Heart right ventricle (tissue), 16 donors: ENCODE data around the gene ZFP28. TPM values are rescaled to one million over a fixed set of nuclear protein-coding genes. Genes with fewer than 3 reads are reported as not detected.

Experiments
- ATAC-seq, 8 donors: fragments of 200-7000 bp; cut with Tn5 transposase; one replicate each; pipeline ENCODE4 v1.9.1; 2020; ENCODE audit warnings: mild to moderate bottlenecking in 8 of 8, moderate library complexity in 8 of 8, moderate number of reproducible peaks in 1 of 8
- DNase-seq, 2 donors: peaks; one replicate each; pipeline ENCODE4 v3.0.0-alpha.2; 2020
- H3K27ac ChIP-seq, 10 donors: fragments of 200-600 bp; sonication (generic) in 2 of 10; one replicate each; pipeline versions ENCODE4 v1.5.0 to v1.8.0; 2020 to 2022; ENCODE audit warnings: mild to moderate bottlenecking in 3 of 10
- H3K27me3 ChIP-seq, 7 donors: fragments of 200-600 bp; one replicate each; pipeline ENCODE4 v1.8.0; 2021 to 2022; ENCODE audit warnings: mild to moderate bottlenecking in 2 of 7
- H3K36me3 ChIP-seq, 9 donors: fragments of 200-600 bp; sonication (generic) in 1 of 9; one replicate each; pipeline versions ENCODE4 v1.5.0 to v1.8.0; 2020 to 2022; ENCODE audit warnings: mild to moderate bottlenecking in 2 of 9
- H3K4me1 ChIP-seq, 9 donors: fragments of 200-600 bp; sonication (generic) in 1 of 9; one replicate each; pipeline versions ENCODE4 v1.5.0 to v1.8.0; 2020 to 2022; ENCODE audit warnings: mild to moderate bottlenecking in 4 of 9
- H3K4me3 ChIP-seq, 10 donors: fragments of 200-600 bp; sonication (generic) in 2 of 10; one replicate each; pipeline versions ENCODE4 v1.5.0 to v1.8.0; 2020 to 2022; ENCODE audit warnings: mild to moderate bottlenecking in 7 of 10, moderate library complexity in 2 of 10
- H3K9me3 ChIP-seq, 11 donors: fragments of 200-600 bp in 10 of 11; sonication (generic) in 2 of 11; one replicate each; pipeline versions ENCODE4 v1.5.0 to v1.8.0; 2013 to 2022; ENCODE audit warnings: mild to moderate bottlenecking in 2 of 11, control low read depth in 1 of 11, moderate library complexity in 1 of 11
- CTCF ChIP-seq, 9 donors: fragments of 200-600 bp; sonication (generic) in 2 of 9; IDR thresholded peaks; one replicate each; pipeline versions ENCODE4 v1.5.0 to v1.8.0; 2021 to 2022; ENCODE audit warnings: antibody characterized with exemption in 9 of 9, mild to moderate bottlenecking in 5 of 9, moderate library complexity in 1 of 9
- WGBS, 2 donors: extraction: QIAGEN DNeasy Blood & Tissue Kit; methylation state at CpG; one replicate each; pipeline ENCODE4 v1.1.7; 2013; ENCODE audit warnings: inconsistent platforms in 1 of 2; 5-methylcytosine and 5-hydroxymethylcytosine counted together
- intact Hi-C, 10 donors: fragments of 100-400 bp; cut with DNase I; formaldehyde crosslinking; loops; one replicate each; pipeline versions ENCODE4 v1.11.1 to v1.14.2; 2022
- polyA plus RNA-seq, 2 donors: library from polyadenylated mRNA; stranded (reverse); fragments of 200-250 nt; gene quantifications; one replicate each; pipeline ENCODE4 v1.2.3, GENCODE V29; 2013
- total RNA-seq, 10 donors: library from RNA; stranded (reverse); fragmentation: NEBNext Ultra II Directional in 3 of 10; extraction: Animal tissue kit (Norgen Biotek cat#: 25700) in 3 of 10; gene quantifications; one replicate each; pipeline versions ENCODE4 v1.2.1 to v1.2.4, GENCODE V29; 2021 to 2023
- donor health status: Arrhythmogenic right ventricular cardiomyopathy.
- donor health status: ischemic (EF 13 %, LVEDD 7.1; RV severe dilation, severe dysfunction).
- donor health status: healthy with polysubstance abuse.
- donor health status: DM: no; HTN: yes; CAD: no.
- donor health status: DM: no; HTN: no; CAD: no.
- donor health status: ischemic (EF 25% LVEDD 6.9; RV normal size, moderate dysfunction).
- donor health status: ischemic (EF 25% LVEDD 5.7; RV mildly dilated, moderate dysfunction).
- donor health status: healthy.
- donor health status: DM: yes; HTN: yes; CAD: no.
- donor health status: Ischemic cardiomyopathy.
- donor health status: ischemic (EF 35%, LVEDD 5.7; RV mildly dilated, moderate dysfunction).
- donor health status: nonischemic (EF 11% LVEDD 7.7; RV severe dilation, severe dysfunction).
- donor health status: DM: yes; HTN: yes; CAD: no.
- donor health status: PGD.
- donor health status: ischemic (EF 29% LVEDD 5.4; RV normal size, mild dysfunction).
- donor health status: nonischemic (EF 23%, LVEDD 6.1; RV moderate dilation, normal function).

Gene ZFP28
- total and polyA plus RNA-seq, 12 donors, result 4.1 to 9.1 (median 6.6) TPM

GRCh38 chr19:56562766-56563165 is 24.0 kb downstream of the ZFP28 start:
- DNase-seq (no peak), ATAC-seq (no peak)
- 96 to 98% methylated on average over 2 of the region's 2 CpGs for WGBS, 2 donors
- peaks cover 0 to 91% (median 83%) of the 10 kb centered on the region in 11 donors for H3K9me3 ChIP-seq
- intact Hi-C loops, result no loop called here
- peaks cover 0 to 52% (median 8%) of the 10 kb centered on the region in 9 donors for H3K36me3 ChIP-seq
- no peak overlapping the region for H3K4me3 ChIP-seq
- H3K4me1 ChIP-seq, result peaks cover 0 to 11% (median 5%) of the 10 kb centered on the region in 9 donors
- no peak overlapping the region for H3K27ac ChIP-seq
- no peaks in the 10 kb centered on the region for H3K27me3 ChIP-seq
- no peak for TF ChIP-seq CTCF (IDR thresholded peaks at IDR 0.05)

GRCh38 chr19:56566904-56567273 is 28.1 kb downstream of the ZFP28 start:
- Histone ChIP-seq H3K27me3 (no peaks in the 10 kb centered on the region), H3K9me3 (peaks cover 0 to 91% (median 70%) of the 10 kb centered on the region in 11 donors), H3K27ac (peak overlapping the region; percentile 31 to 96 (median 93)), H3K36me3 (peaks cover 0 to 73% (median 42%) of the 10 kb centered on the region in 9 donors), H3K4me1 (peaks cover 0 to 19% (median 12%) of the 10 kb centered on the region in 9 donors), H3K4me3 (peak overlapping the region; percentile 62 to 100 (median 93))
- 1 to 2% methylated on average over 23 of the region's 23 CpGs for WGBS, 2 donors
- intact Hi-C loops, result loop anchor here in 4 of 10 donors (1.0 to 2.0 kb wide), 4 partner anchors 28 to 60 kb away; partner anchors contain the start of genes ZFP28 (in 2 of the 4), ZNF471 (in 1 of the 4) and ZNF71 (in 1 of the 4)
- ATAC-seq, result peak; percentile 57 to 89 (median 80)
- TF ChIP-seq CTCF (IDR thresholded peaks at IDR 0.05), result no peak
- DNase-seq, result peak; percentile 54 to 67

- Histone ChIP-seq H3K4me3 (peak within 1 kb of the TSS; percentile 62 to 100 (median 93)), H3K9me3 (peaks cover 0 to 91% (median 68%) of the 10 kb centered on the region in 11 donors), H3K27ac (peak within 1 kb of the TSS; percentile 31 to 96 (median 93)), H3K27me3 (no peaks in the 10 kb centered on the region), H3K4me1 (peaks cover 0 to 19% (median 12%) of the 10 kb centered on the region in 9 donors), H3K36me3 (peaks cover 0 to 73% (median 48%) of the 10 kb centered on the region in 9 donors)
- intact Hi-C loops, result loop anchor here in 4 of 10 donors (1.0 to 2.0 kb wide), 4 partner anchors 28 to 61 kb away; partner anchors contain the start of genes ZFP28 (in 2 of the 4), ZNF471 (in 1 of the 4) and ZNF71 (in 1 of the 4)
- DNase-seq (peak; percentile 95 to 96), ATAC-seq (peak; percentile 99 to 100 (median 99))
- no peak for TF ChIP-seq CTCF (IDR thresholded peaks at IDR 0.05)
- 2% methylated on average over 66 of the region's 66 CpGs for WGBS, 2 donors
These were observed 28.7 kb downstream of the ZFP28 start, which contains the start of gene ZNF470 for GRCh38 chr19:56567274-56568120. Gene ZNF470 (plus strand): TSS chr19:56567468. CDS start chr19:56570312, 2,844 bp downstream.

- ATAC-seq (no peak), DNase-seq (no peak)
- H3K4me1 ChIP-seq, result peaks cover 0 to 11% (median 9%) of the 10 kb centered on the region in 9 donors
- WGBS, 2 donors, result 50 to 75% methylated on average over 2 of the region's 2 CpGs
- peaks cover 0 to 93% (median 87%) of the 10 kb centered on the region in 9 donors for H3K36me3 ChIP-seq
- no peak for TF ChIP-seq CTCF (IDR thresholded peaks at IDR 0.05)
- H3K4me3 ChIP-seq, result no peak overlapping the region
- no peaks in the 10 kb centered on the region for H3K27me3 ChIP-seq
- H3K9me3 ChIP-seq, result peaks cover 10 to 98% (median 80%) of the 10 kb centered on the region in 11 donors
- H3K27ac ChIP-seq, result no peak overlapping the region
- intact Hi-C loops, result loop anchor here in 1 of 10 donors (10.0 kb wide), 1 partner anchor 48 kb away; no protein-coding TSS in a partner anchor
These were observed 33.8 kb downstream of the ZFP28 start for GRCh38 chr19:56572589-56572988.
